HEK293 (cell line): ENCODE data around the gene STS.

Source experiments
- HOXA7 ChIP-seq: sonication (generic); formaldehyde crosslinking; IDR thresholded peaks from 2 replicates; pipeline ENCODE4 v1.8.1; 2022; ENCODE audit warnings: missing genetic modification reagents, borderline replicate concordance
- HOXD13 ChIP-seq: sonication (generic); formaldehyde crosslinking; IDR thresholded peaks from 2 replicates; pipeline ENCODE4 v1.8.0; 2022; ENCODE audit warnings: missing genetic modification reagents, borderline replicate concordance
- KLF9 ChIP-seq: fragments of 450-650 bp; formaldehyde crosslinking; IDR thresholded peaks from 2 replicates; pipeline ENCODE4 v1.5.1; 2016; ENCODE audit warnings: missing biosample characterization, missing genetic modification characterization, low read depth
- ZNF274 ChIP-seq, 2 experiments: fragments of 200-500 bp in 1 of 2; fragments of 450-650 bp in 1 of 2; sonication (Bioruptor generic) in 1 of 2; formaldehyde crosslinking in 1 of 2; IDR thresholded peaks; 2 replicates each; pipeline versions ENCODE4 v1.5.1 to v1.6.1; 2014 to 2016; ENCODE audit warnings: borderline replicate concordance in 1 of 2, inconsistent platforms in 1 of 2, low read length in 1 of 2, missing biosample characterization in 1 of 2, missing genetic modification characterization in 1 of 2
- ZNF292 ChIP-seq: fragments of 450-650 bp; formaldehyde crosslinking; IDR thresholded peaks from 2 replicates; pipeline ENCODE4 v1.5.1; 2016; ENCODE audit warnings: low read depth, missing biosample characterization, missing genetic modification characterization, borderline replicate concordance
- ZNF423 ChIP-seq: fragments of 450-650 bp; formaldehyde crosslinking; IDR thresholded peaks from 2 replicates; pipeline ENCODE4 v1.5.1; 2016; ENCODE audit warnings: missing biosample characterization, missing genetic modification characterization
- TF ChIP-seq, protein P1 (sequence below): fragments of 450-650 bp; formaldehyde crosslinking; IDR thresholded peaks from 2 replicates; pipeline ENCODE4 v1.5.1; 2016; ENCODE audit warnings: missing biosample characterization, missing genetic modification characterization
- TF ChIP-seq, protein P2 (sequence below): fragments of 450-650 bp; formaldehyde crosslinking; IDR thresholded peaks from 2 replicates; pipeline ENCODE4 v1.5.1; 2016; ENCODE audit warnings: missing biosample characterization, missing genetic modification characterization

DNA sequence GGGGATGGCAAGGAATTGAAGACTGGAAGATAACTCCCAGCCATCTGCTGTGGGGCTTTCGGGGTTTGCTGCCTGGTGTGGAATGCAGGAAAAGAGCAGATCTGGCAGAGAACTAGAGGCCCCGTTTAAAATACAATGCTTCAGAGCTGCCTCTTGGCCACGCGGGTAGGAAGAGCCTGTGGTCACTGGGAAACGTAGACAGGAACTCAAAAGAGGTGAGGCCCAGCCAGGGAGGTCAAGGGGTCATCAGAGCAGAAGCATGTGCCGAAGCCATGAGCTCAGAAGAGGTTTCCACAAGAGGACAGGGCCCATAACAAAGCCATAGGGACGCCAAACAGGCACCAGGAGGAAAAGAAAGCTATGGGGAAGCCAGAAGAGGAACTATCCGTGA is 14.5 kb upstream of the STS start:
- no peak for TF ChIP-seq ZNF423
- no peak for TF ChIP-seq ZNF292 (tag by site-specific recombination)
- no peak for TF ChIP-seq HOXA7 (CRISPR knock-in tag)
- TF ChIP-seq, protein P1, sequence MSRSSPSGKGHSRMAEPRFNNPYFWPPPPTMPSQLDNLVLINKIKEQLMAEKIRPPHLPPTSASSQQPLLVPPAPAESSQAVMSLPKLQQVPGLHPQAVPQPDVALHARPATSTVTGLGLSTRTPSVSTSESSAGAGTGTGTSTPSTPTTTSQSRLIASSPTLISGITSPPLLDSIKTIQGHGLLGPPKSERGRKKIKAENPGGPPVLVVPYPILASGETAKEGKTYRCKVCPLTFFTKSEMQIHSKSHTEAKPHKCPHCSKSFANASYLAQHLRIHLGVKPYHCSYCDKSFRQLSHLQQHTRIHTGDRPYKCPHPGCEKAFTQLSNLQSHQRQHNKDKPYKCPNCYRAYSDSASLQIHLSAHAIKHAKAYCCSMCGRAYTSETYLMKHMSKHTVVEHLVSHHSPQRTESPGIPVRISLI (tag by site-specific recombination), result no peak
- TF ChIP-seq KLF9 (tag by site-specific recombination), result no peak
- TF ChIP-seq HOXD13 (CRISPR knock-in tag), result no peak
- TF ChIP-seq, protein P2, sequence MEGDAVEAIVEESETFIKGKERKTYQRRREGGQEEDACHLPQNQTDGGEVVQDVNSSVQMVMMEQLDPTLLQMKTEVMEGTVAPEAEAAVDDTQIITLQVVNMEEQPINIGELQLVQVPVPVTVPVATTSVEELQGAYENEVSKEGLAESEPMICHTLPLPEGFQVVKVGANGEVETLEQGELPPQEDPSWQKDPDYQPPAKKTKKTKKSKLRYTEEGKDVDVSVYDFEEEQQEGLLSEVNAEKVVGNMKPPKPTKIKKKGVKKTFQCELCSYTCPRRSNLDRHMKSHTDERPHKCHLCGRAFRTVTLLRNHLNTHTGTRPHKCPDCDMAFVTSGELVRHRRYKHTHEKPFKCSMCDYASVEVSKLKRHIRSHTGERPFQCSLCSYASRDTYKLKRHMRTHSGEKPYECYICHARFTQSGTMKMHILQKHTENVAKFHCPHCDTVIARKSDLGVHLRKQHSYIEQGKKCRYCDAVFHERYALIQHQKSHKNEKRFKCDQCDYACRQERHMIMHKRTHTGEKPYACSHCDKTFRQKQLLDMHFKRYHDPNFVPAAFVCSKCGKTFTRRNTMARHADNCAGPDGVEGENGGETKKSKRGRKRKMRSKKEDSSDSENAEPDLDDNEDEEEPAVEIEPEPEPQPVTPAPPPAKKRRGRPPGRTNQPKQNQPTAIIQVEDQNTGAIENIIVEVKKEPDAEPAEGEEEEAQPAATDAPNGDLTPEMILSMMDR (tag by site-specific recombination), result no peak
- no peak for TF ChIP-seq ZNF274 (IDR thresholded peaks at IDR 0.05; ENCODE audit: low read length)
- TF ChIP-seq ZNF274 (tag by site-specific recombination; IDR thresholded peaks at IDR 0.05; ENCODE audit: borderline replicate concordance), result no peak
